NOMO-1 (cell line): ENCODE measurements around the gene SND1.

ENCODE experiments used
- DNase-seq, 2 experiments: peaks; one replicate each; lab custom pipeline; 2025; ENCODE audit not compliant: unreplicated experiment in 2 of 2; lab: John Stamatoyannopoulos, UW

The SND1 gene

GRCh38 chr7:128120116-128120515, 468.1 kb downstream of the SND1 start:
- DNase-seq: no peak

- no peak for DNase-seq
Measured at GRCh38 chr7:128120976-128121490, 469.0 kb downstream of the SND1 start.

GRCh38 chr7:128121711-128122530, 469.9 kb downstream of the SND1 start:
- no peak for DNase-seq

GRCh38 chr7:128122576-128123290, 470.7 kb downstream of the SND1 start:
- DNase-seq: peak; percentile 19 to 38

GRCh38 chr7:128123291-128124037, 471.5 kb downstream of the SND1 start:
- DNase-seq: no peak

GRCh38 chr7:128124786-128125185, 472.8 kb downstream of the SND1 start:
- no peak for DNase-seq

GRCh38 chr7:128125816-128126215, 473.8 kb downstream of the SND1 start:
- DNase-seq: no peak

- DNase-seq: no peak
Measured at GRCh38 chr7:128128401-128128800, 476.4 kb downstream of the SND1 start.

- DNase-seq: no peak
Measured at GRCh38 chr7:128129224-128129864, 477.4 kb downstream of the SND1 start.

GRCh38 chr7:128131115-128131514, 479.1 kb downstream of the SND1 start:
- DNase-seq: no peak

GRCh38 chr7:128131731-128132130, 479.7 kb downstream of the SND1 start:
- no peak for DNase-seq

- no peak for DNase-seq
Measured at GRCh38 chr7:128132426-128133069, 480.6 kb downstream of the SND1 start.

GRCh38 chr7:128135159-128135514, 483.1 kb downstream of the SND1 start:
- no peak for DNase-seq

- peak; percentile 6 to 10 for DNase-seq
Measured at GRCh38 chr7:128135515-128136214, 483.7 kb downstream of the SND1 start.

- DNase-seq: no peak
Measured at GRCh38 chr7:128136215-128136597, 484.2 kb downstream of the SND1 start.

GRCh38 chr7:128137181-128137580, 485.2 kb downstream of the SND1 start:
- peak in 1 of 2 experiments; percentile 8 for DNase-seq

- no peak for DNase-seq
Measured at GRCh38 chr7:128139406-128139805, 487.4 kb downstream of the SND1 start.

- no peak for DNase-seq
Measured at GRCh38 chr7:128141683-128142195, 489.7 kb downstream of the SND1 start.
